Neuronal stem cell (in vitro differentiated cells): ENCODE measurements around the gene ZSCAN31.

Experiments used
- DNase-seq: peaks from one replicate; pipeline ENCODE4 v3.0.0-alpha.2; 2013; ENCODE audit warnings: low spot score
- H2AFZ ChIP-seq: one replicate; pipeline ENCODE4 v1.6.1; 2013; ENCODE audit warnings: mild to moderate bottlenecking, low read length, inconsistent platforms
- H2AK5ac ChIP-seq: 2 replicates; pipeline ENCODE4 v1.6.1; 2013; ENCODE audit warnings: low read depth, mild to moderate bottlenecking, inconsistent platforms, low read length, moderate library complexity, mixed read lengths
- H2BK120ac ChIP-seq: 2 replicates; pipeline ENCODE4 v1.6.1; 2013; ENCODE audit warnings: low read depth, mild to moderate bottlenecking, inconsistent platforms, low read length, moderate library complexity, mixed read lengths
- H2BK12ac ChIP-seq: one replicate; pipeline ENCODE4 v1.6.1; 2013; ENCODE audit warnings: low read length, inconsistent platforms
- H2BK15ac ChIP-seq: 2 replicates; pipeline ENCODE4 v1.6.1; 2013; ENCODE audit warnings: mild to moderate bottlenecking, low read length, inconsistent platforms, mixed read lengths
- H2BK5ac ChIP-seq: one replicate; pipeline ENCODE4 v1.6.1; 2013; ENCODE audit warnings: inconsistent platforms, mild to moderate bottlenecking, low read length, moderate library complexity
- H3K14ac ChIP-seq: one replicate; pipeline ENCODE4 v1.6.1; 2013; ENCODE audit warnings: low read length, inconsistent platforms
- H3K18ac ChIP-seq: 2 replicates; pipeline ENCODE4 v1.6.1; 2013; ENCODE audit warnings: low read length, inconsistent platforms
- H3K23ac ChIP-seq: 2 replicates; pipeline ENCODE4 v1.6.1; 2013; ENCODE audit warnings: low read depth, mild to moderate bottlenecking, mixed read lengths, low read length, inconsistent platforms; ENCODE audit not compliant: poor library complexity
- H3K27ac ChIP-seq: replicated peaks from 3 replicates; pipeline ENCODE4 v1.5.1; 2013; ENCODE audit warnings: low read length, inconsistent platforms
- H3K27me3 ChIP-seq, 3 experiments: 2 replicates each; pipeline ENCODE4 v1.6.1; 2013; ENCODE audit warnings: low read length in 3 of 3, mild to moderate bottlenecking in 2 of 3, inconsistent platforms in 1 of 3, low read depth in 1 of 3, mixed read lengths in 1 of 3, moderate library complexity in 1 of 3; ENCODE audit not compliant: control insufficient read depth in 3 of 3, insufficient read depth in 3 of 3
- H3K36me3 ChIP-seq, 2 donors: replicated peaks in 1 of 2; 2 replicates each; pipeline ENCODE4 v1.6.1; 2013; ENCODE audit warnings: low read length in 2 of 2; ENCODE audit not compliant: control insufficient read depth in 2 of 2, insufficient read depth in 2 of 2
- H3K4ac ChIP-seq: 2 replicates; pipeline ENCODE4 v1.6.1; 2013; ENCODE audit warnings: inconsistent platforms, mild to moderate bottlenecking, low read length, moderate library complexity
- H3K4me1 ChIP-seq, 2 donors: 1 replicate in 1 of 2; 2 replicates in 1 of 2; pipeline ENCODE4 v1.6.1; 2013; ENCODE audit warnings: low read length in 2 of 2, low read depth in 1 of 2; ENCODE audit not compliant: control insufficient read depth in 2 of 2, insufficient read depth in 1 of 2
- H3K4me2 ChIP-seq: one replicate; pipeline ENCODE4 v1.6.1; 2013; ENCODE audit warnings: mild to moderate bottlenecking, low read length, inconsistent platforms; ENCODE audit not compliant: insufficient read depth, poor library complexity, severe bottlenecking
- H3K4me3 ChIP-seq, 2 donors: 2 replicates each; pipeline ENCODE4 v1.5.1; 2013; ENCODE audit warnings: low read length in 2 of 2, mild to moderate bottlenecking in 2 of 2, inconsistent platforms in 1 of 2, moderate library complexity in 1 of 2
- H3K79me1 ChIP-seq: one replicate; pipeline ENCODE4 v1.6.1; 2013; ENCODE audit warnings: low read depth, mild to moderate bottlenecking, inconsistent platforms, low read length, moderate library complexity
- H3K9ac ChIP-seq: one replicate; pipeline ENCODE4 v1.6.1; 2013; ENCODE audit warnings: mild to moderate bottlenecking, low read depth, low read length, inconsistent platforms; ENCODE audit not compliant: poor library complexity
- H3K9me3 ChIP-seq, 2 donors: replicated peaks in 1 of 2; 2 replicates each; pipeline versions ENCODE3 to v1.6.1; 2013; ENCODE audit warnings: low read length in 2 of 2, mild to moderate bottlenecking in 2 of 2, inconsistent platforms in 1 of 2, low read depth in 1 of 2, mixed read lengths in 1 of 2, moderate library complexity in 1 of 2; ENCODE audit not compliant: control insufficient read depth in 2 of 2, insufficient read depth in 1 of 2
- H4K8ac ChIP-seq: one replicate; pipeline ENCODE4 v1.6.1; 2013; ENCODE audit warnings: low read depth, mild to moderate bottlenecking, inconsistent platforms, low read length, moderate library complexity
- H4K91ac ChIP-seq: one replicate; pipeline ENCODE4 v1.6.1; 2013; ENCODE audit warnings: low read length, low read depth, mild to moderate bottlenecking, inconsistent platforms; ENCODE audit not compliant: poor library complexity
- WGBS, 2 donors: extraction: QIAGEN DNeasy Blood & Tissue Kit; methylation state at CpG; one replicate each; pipeline ENCODE4 v1.1.7; 2013; ENCODE audit warnings: missing lambda C conversion rate in 2 of 2, mixed read lengths in 1 of 2; ENCODE audit not compliant: insufficient read length in 2 of 2, insufficient replicate concordance in 1 of 2; ENCODE audit errors: extremely low coverage in 2 of 2; 5-methylcytosine and 5-hydroxymethylcytosine counted together

Gene ZSCAN31

DNA sequence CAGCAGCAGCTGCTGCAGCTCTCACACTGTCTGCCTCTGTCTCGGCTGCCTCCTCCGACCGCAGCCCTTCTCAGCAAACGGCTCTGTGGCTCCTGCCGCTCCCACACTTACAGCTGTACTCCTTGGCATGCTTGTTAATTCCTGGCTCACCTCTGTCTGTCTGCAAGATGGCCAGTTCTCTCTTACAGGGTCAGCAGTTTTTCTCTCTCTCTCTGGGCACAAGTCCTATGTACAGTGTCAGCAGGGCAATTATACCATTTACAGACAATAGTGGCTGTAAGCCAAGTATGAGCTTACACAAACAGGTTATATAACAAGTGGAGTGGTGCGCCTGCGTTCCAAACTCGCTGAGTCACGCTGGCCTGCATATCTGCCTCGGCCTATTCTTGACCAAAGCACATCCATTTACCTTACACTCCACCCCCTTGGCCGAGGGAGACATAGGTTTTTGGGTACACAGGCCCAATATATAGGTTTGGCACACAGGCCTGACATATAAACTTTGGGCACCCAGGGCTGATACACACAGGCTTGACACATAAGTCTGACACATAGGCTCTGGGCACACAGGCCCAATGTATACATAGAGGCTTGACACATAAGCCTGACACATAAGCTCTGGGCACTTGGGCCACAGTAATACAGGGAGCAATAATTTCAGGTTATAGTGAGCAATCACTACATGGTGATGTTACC lies 18.2 kb upstream of the ZSCAN31 start:
- Histone ChIP-seq H3K4ac (no peak overlapping the region), H3K18ac (no peak overlapping the region), H3K79me1 (peaks cover 4% of the 10 kb centered on the region), H4K91ac (no peak overlapping the region), H3K14ac (no peak overlapping the region), H3K23ac (no peak overlapping the region), H3K27me3 (no peaks in the 10 kb centered on the region), H3K4me2 (no peak overlapping the region), H3K4me3 (no peak overlapping the region), H3K9ac (no peak overlapping the region), H2BK120ac (no peak overlapping the region), H2BK15ac (no peak overlapping the region), H2AK5ac (no peak overlapping the region), H3K9me3 (peaks cover 4 to 20% of the 10 kb centered on the region in 2 donors), H2BK5ac (no peak overlapping the region), H2AFZ (no peak overlapping the region), H3K4me1 (peaks cover 0 to 1% of the 10 kb centered on the region in 2 donors), H2BK12ac (no peak overlapping the region), H3K27ac (no peak overlapping the region), H3K36me3 (peaks cover 1 to 26% of the 10 kb centered on the region in 2 donors), H4K8ac (no peak overlapping the region)
- no CpG with 5 or more reads among the region's 11 CpGs for WGBS, 2 donors
- DNase-seq: no peak

DNA sequence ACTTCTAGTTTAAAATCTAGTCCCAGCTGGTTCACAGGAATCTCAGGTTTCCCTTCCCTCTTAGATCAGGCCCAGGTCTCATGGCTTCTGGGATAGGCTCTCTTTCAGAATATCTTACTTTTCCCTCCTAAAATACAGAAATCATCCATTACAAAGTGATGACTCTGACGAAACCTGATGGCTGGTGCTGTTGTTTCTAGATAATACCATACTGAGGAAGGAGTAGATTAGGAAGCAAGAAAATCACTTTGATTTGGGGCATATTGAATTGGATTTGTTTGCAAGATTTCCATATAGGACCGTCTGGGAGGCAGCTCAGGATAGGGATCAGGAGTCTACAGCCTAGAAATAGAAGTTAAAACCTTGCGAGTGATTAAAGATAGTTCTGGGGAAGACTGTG lies 17.4 kb upstream of the ZSCAN31 start:
- H2AK5ac ChIP-seq: no peak overlapping the region
- no peak overlapping the region for H3K4me3 ChIP-seq
- H3K18ac ChIP-seq: no peak overlapping the region
- H3K23ac ChIP-seq: no peak overlapping the region
- H3K27me3 ChIP-seq: no peaks in the 10 kb centered on the region
- no peak overlapping the region for H2BK12ac ChIP-seq
- peaks cover 0 to 1% of the 10 kb centered on the region in 2 donors for H3K4me1 ChIP-seq
- no peak overlapping the region for H4K91ac ChIP-seq
- DNase-seq: no peak
- no peak overlapping the region for H3K9ac ChIP-seq
- H3K14ac ChIP-seq: no peak overlapping the region
- no peak overlapping the region for H2BK5ac ChIP-seq
- H3K4me2 ChIP-seq: no peak overlapping the region
- peaks cover 1 to 22% of the 10 kb centered on the region in 2 donors for H3K36me3 ChIP-seq
- H2AFZ ChIP-seq: no peak overlapping the region
- no peak overlapping the region for H2BK120ac ChIP-seq
- no peak overlapping the region for H2BK15ac ChIP-seq
- H4K8ac ChIP-seq: no peak overlapping the region
- H3K9me3 ChIP-seq: peaks cover 4 to 20% of the 10 kb centered on the region in 2 donors
- WGBS, 2 donors: no CpG with 5 or more reads among the region's 3 CpGs
- H3K79me1 ChIP-seq: peaks cover 4% of the 10 kb centered on the region
- H3K4ac ChIP-seq: no peak overlapping the region
- H3K27ac ChIP-seq: no peak overlapping the region

DNA sequence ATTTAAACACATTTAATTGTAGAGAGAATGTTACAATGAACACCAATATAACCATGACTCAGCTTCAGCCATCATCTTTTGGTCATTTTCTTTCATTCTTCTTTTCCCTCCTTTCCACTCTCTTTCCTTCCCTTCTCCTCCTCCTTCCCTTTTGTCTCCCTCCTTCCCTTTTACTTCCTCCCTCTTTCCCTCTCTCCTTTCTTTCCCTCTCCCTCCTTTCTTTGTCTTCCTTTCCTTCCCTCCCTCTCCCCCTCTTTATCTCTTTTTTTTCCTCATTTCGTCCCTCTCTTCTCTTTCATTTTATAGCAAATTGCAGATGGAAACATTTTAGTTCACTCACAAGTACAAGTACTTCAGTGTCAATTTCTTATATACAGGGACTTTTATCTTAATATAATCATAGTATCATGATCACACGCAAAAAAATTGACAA lies 15.6 kb upstream of the ZSCAN31 start:
- no peak overlapping the region for H2AFZ ChIP-seq
- H3K4me1 ChIP-seq: peaks cover 0 to 1% of the 10 kb centered on the region in 2 donors
- peaks cover 1% of the 10 kb centered on the region for H3K79me1 ChIP-seq
- no peak overlapping the region for H3K4me3 ChIP-seq
- H3K14ac ChIP-seq: no peak overlapping the region
- H2AK5ac ChIP-seq: no peak overlapping the region
- DNase-seq: no peak
- H2BK12ac ChIP-seq: no peak overlapping the region
- no peak overlapping the region for H2BK120ac ChIP-seq
- H3K4me2 ChIP-seq: no peak overlapping the region
- peaks cover 0 to 8% (median 0%) of the 10 kb centered on the region in 3 experiments for H3K27me3 ChIP-seq
- H3K23ac ChIP-seq: no peak overlapping the region
- peaks cover 0 to 14% of the 10 kb centered on the region in 2 donors for H3K36me3 ChIP-seq
- WGBS, 2 donors: 88% methylated on average over 1 of the region's 2 CpGs; no CpG with 5 or more reads in 1 of the 2 donors
- H3K9me3 ChIP-seq: peaks cover 4 to 13% of the 10 kb centered on the region in 2 donors
- no peak overlapping the region for H2BK5ac ChIP-seq
- no peak overlapping the region for H3K9ac ChIP-seq
- H3K27ac ChIP-seq: no peak overlapping the region
- H3K18ac ChIP-seq: no peak overlapping the region
- H3K4ac ChIP-seq: no peak overlapping the region
- H4K91ac ChIP-seq: no peak overlapping the region
- H4K8ac ChIP-seq: no peak overlapping the region
- H2BK15ac ChIP-seq: no peak overlapping the region

DNA sequence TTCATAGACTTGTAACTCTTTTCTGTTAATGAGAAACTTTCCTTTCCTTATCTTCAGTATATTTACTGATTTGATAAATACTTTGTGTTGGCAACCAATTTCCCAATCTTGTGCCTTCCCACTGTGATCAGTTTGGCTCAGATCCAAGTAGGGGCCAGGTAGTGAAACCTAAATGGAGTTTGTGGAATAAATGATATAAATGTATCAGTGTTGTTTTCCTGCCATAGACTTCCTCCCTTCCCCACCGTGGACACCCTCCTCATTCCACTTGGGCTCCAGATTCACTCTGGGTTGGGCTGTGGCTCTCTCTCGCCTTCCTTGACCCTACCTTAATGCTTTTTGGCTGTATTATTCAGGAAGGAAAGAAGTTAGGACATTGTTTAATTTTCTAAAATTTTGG lies 15.1 kb upstream of the ZSCAN31 start:
- Histone ChIP-seq H2BK15ac (no peak overlapping the region), H3K23ac (no peak overlapping the region), H3K79me1 (peaks cover 1% of the 10 kb centered on the region), H3K4ac (no peak overlapping the region), H3K9ac (no peak overlapping the region), H3K4me1 (peaks cover 0 to 1% of the 10 kb centered on the region in 2 donors), H2BK5ac (no peak overlapping the region), H3K4me2 (no peak overlapping the region), H3K14ac (no peak overlapping the region), H4K91ac (no peak overlapping the region), H3K36me3 (peaks cover 0 to 12% of the 10 kb centered on the region in 2 donors), H2AK5ac (no peak overlapping the region), H2BK120ac (no peak overlapping the region), H3K18ac (no peak overlapping the region), H3K27me3 (peaks cover 0 to 9% (median 0%) of the 10 kb centered on the region in 3 experiments), H3K4me3 (peak overlapping the region in 1 of 2 donors; percentile 97), H2BK12ac (no peak overlapping the region), H3K27ac (no peak overlapping the region), H3K9me3 (peaks cover 4 to 12% of the 10 kb centered on the region in 2 donors), H2AFZ (no peak overlapping the region), H4K8ac (no peak overlapping the region)
- DNase-seq: no peak
- WGBS, 2 donors: no CpG with 5 or more reads among the region's 2 CpGs
